ENCODE results near the gene ITPK1.

ITPK1 gene

GRCh38 chr14:92922883-92923743 is 192.6 kb downstream of the ITPK1 start, which contains the start of gene CHGA:
CHGA (plus strand) TSS chr14:92923150; CDS start chr14:92923360, 210 bp downstream.
- H3K4me3 ChIP-seq (replicated peaks in 1 of 2; ENCODE audit: low read depth in 2 of 2, low read length in 2 of 2), result no peak within 1 kb of the TSS
- TF ChIP-seq CTCF (IDR thresholded peaks at IDR 0.05; ENCODE audit: low read depth, low read length), result no peak

GRCh38 chr14:92922155-92922735 is 193.5 kb downstream of the ITPK1 start:
- no peak for TF ChIP-seq CTCF (IDR thresholded peaks at IDR 0.05; ENCODE audit: low read depth, low read length)
- no peak for DNase-seq (ENCODE audit: low read depth in 2 of 2)
- H3K4me3 ChIP-seq (replicated peaks in 1 of 2; ENCODE audit: low read depth in 2 of 2, low read length in 2 of 2), result no peak overlapping the region

More at GRCh38 chr14:92922883-92923743, 192.6 kb downstream of the ITPK1 start, which contains the start of gene CHGA:
- DNase-seq (ENCODE audit: low read depth in 2 of 2), result peak; percentile 28 to 54

GRCh38 chr14:92920001-92920400 is 195.7 kb downstream of the ITPK1 start:
- H3K4me3 ChIP-seq (replicated peaks in 1 of 2; ENCODE audit: low read depth in 2 of 2, low read length in 2 of 2), result no peak overlapping the region
- TF ChIP-seq CTCF (IDR thresholded peaks at IDR 0.05; ENCODE audit: low read depth, low read length), result no peak
- DNase-seq (ENCODE audit: low read depth in 2 of 2), result no peak

- DNase-seq (ENCODE audit: low read depth in 2 of 2), result no peak
- TF ChIP-seq CTCF (IDR thresholded peaks at IDR 0.05; ENCODE audit: low read depth, low read length), result no peak
- no peak overlapping the region for H3K4me3 ChIP-seq (replicated peaks in 1 of 2; ENCODE audit: low read depth in 2 of 2, low read length in 2 of 2)
These were observed 197.8 kb downstream of the ITPK1 start for GRCh38 chr14:92917956-92918355.

- no peak for TF ChIP-seq CTCF (IDR thresholded peaks at IDR 0.05; ENCODE audit: low read depth, low read length)
- no peak overlapping the region for H3K4me3 ChIP-seq (replicated peaks in 1 of 2; ENCODE audit: low read depth in 2 of 2, low read length in 2 of 2)
- DNase-seq (ENCODE audit: low read depth in 2 of 2), result no peak
These were observed 198.4 kb downstream of the ITPK1 start for GRCh38 chr14:92917041-92917940.

GRCh38 chr14:92916201-92916600 is 199.5 kb downstream of the ITPK1 start:
- no peak overlapping the region for H3K4me3 ChIP-seq (replicated peaks in 1 of 2; ENCODE audit: low read depth in 2 of 2, low read length in 2 of 2)
- no peak for TF ChIP-seq CTCF (IDR thresholded peaks at IDR 0.05; ENCODE audit: low read depth, low read length)
- no peak for DNase-seq (ENCODE audit: low read depth in 2 of 2)

All from cardiac fibroblast (primary cell).